Muscle layer of colon (tissue), 2 donors: ENCODE results near the gene PTPN6.

Experiments used
- H3K27ac ChIP-seq: one replicate; pipeline ENCODE4 v1.7.0; 2013; ENCODE audit warnings: low read depth, mild to moderate bottlenecking, low read length, moderate library complexity
- H3K27me3 ChIP-seq, 2 donors: one replicate each; pipeline ENCODE4 v1.7.0; 2013; ENCODE audit warnings: low read length in 2 of 2, mild to moderate bottlenecking in 2 of 2; ENCODE audit not compliant: insufficient read depth in 2 of 2, control insufficient read depth in 1 of 2
- H3K36me3 ChIP-seq: one replicate; pipeline ENCODE4 v1.7.0; 2013; ENCODE audit warnings: mild to moderate bottlenecking, low read length; ENCODE audit not compliant: insufficient read depth
- H3K4me1 ChIP-seq: one replicate; pipeline ENCODE4 v1.7.0; 2013; ENCODE audit warnings: mild to moderate bottlenecking, low read length; ENCODE audit not compliant: insufficient read depth
- H3K4me3 ChIP-seq, 2 donors: one replicate each; pipeline ENCODE4 v1.7.0; 2013; ENCODE audit warnings: low read length in 2 of 2, low read depth in 1 of 2, mild to moderate bottlenecking in 1 of 2, moderate library complexity in 1 of 2
- H3K9ac ChIP-seq: one replicate; pipeline ENCODE4 v1.7.0; 2013; ENCODE audit warnings: low read length
- H3K9me3 ChIP-seq: one replicate; pipeline ENCODE4 v1.7.0; 2013; ENCODE audit warnings: mild to moderate bottlenecking, low read length
- donor health status: abdominal sarcoma.
- donor health status: Adenocarcinoma of cecum.

Gene PTPN6

DNA sequence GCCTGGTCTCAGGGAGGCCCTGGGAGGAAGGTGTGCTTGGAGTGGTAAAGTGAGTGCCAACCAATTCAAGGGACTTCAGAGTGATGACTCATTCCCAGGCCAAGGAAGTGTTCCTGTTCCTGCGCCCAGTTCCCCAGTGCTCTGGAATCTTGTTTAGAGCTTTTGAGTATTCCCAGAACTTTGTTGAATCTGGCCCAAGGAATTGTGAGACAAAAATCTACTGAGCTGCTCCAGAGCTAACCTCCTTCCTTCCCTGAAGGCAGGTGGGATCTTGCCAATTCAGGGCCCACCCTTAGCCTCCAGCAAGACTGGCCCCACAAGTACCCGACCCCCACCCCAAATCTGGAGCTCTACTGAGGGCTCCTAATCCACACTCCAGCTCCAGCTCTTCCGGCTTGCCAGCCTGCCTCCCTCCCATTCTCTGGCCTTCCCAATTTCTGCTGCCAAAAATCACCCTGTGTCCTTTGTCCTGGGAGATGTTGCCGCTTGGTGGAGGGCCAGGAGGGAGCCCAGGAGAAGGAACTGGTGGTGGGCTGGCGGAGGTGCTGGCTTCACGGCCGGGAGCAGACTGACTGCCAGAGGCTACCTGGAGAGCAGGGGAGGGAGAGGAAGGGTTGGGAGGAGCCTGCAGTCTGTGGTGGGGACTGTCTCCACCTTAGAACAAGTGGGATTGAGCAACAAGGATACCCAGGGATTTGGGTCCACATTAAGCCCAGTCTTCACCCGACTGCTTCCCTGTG lies 25.4 kb upstream of the PTPN6 start:
- Histone ChIP-seq H3K9me3 (no peaks in the 10 kb centered on the region), H3K4me1 (peaks cover 43% of the 10 kb centered on the region), H3K36me3 (peaks cover 5% of the 10 kb centered on the region), H3K27ac (peak overlapping the region; percentile 94), H3K4me3 (peak overlapping the region; percentile 1 to 67), H3K27me3 (no peaks in the 10 kb centered on the region), H3K9ac (peak overlapping the region; percentile 96)

DNA sequence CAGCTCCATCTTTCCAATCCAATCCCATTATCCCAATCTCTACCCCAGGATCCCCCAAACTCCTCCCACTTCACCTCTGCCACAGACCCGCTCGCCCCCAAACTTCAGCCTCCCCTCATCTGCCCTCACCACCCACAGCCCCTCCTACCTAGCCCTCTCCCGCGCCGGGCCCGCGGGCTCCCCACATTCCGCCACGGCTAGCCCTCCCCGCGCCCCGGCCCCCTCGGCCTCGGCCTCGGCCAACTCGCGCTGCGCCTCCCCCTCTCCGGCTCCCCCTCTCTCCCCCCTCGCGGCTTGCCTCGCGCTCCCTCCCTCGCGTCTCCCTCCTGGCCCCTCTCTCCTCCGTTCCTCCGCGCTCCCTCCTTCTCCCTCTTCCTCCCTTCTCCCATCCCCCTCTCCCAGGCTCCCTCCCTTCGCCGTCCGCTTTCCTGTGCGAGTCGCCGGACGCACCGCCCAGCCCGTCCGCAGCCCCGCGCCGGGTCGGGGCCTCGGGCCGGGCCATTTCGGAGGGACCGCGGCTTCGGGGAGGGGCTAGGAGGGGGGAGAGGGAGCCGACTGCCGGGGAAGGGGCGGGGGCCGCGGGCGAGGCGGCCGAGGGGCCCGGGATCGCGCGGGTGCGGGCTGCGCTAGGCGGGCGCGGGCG lies 23.7 kb upstream of the PTPN6 start, which contains the start of gene ATN1:
Gene ATN1 (plus strand): TSS at position 581 of the 643 bp plus-strand sequence. CDS start 6,043 bp downstream, outside the sequence.
- peak within 1 kb of the TSS; percentile 99 for H3K9ac ChIP-seq
- peaks cover 8% of the 10 kb centered on the region for H3K36me3 ChIP-seq
- H3K27ac ChIP-seq = peak within 1 kb of the TSS; percentile 97
- H3K4me3 ChIP-seq = peak within 1 kb of the TSS; percentile 86 to 95
- no peaks in the 10 kb centered on the region for H3K27me3 ChIP-seq
- peaks cover 55% of the 10 kb centered on the region for H3K4me1 ChIP-seq
- H3K9me3 ChIP-seq = no peaks in the 10 kb centered on the region

DNA sequence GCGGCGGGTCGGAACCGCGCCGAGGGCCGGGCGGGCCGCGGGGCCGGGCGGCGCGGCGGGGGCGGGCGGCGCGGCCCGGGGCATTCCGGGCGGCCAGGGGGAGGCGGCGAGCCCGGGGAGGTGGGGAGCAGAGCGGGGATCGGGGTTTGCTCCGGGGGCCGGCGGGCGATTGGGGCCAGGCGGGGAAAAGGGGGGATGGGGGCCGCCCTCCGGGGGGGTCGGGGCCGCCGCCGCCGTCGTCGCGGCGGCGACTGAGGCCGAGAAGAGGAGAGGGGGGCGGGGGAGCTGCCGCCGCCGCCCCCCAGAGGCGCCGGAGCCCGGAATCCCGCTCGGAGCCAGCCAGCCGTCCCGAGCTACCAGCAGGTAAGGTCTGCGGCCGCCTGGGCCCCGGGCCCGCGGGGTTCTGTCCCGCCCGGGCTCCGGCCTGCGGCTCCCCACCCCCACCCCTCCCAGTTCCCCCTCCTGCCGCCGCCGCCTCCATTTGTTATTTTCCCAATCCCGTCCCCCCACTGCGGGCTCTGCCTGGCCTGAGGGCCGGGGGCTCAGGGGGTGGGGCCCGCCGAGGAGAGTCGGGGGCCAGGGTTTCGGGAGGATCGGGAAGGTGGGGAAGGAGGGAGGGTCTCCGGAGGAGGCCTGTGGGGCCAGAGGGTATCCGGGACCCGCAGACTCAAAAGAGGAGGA lies 23.0 kb upstream of the PTPN6 start:
- peak overlapping the region; percentile 99 for H3K9ac ChIP-seq
- peaks cover 8% of the 10 kb centered on the region for H3K36me3 ChIP-seq
- H3K27me3 ChIP-seq = no peaks in the 10 kb centered on the region
- no peaks in the 10 kb centered on the region for H3K9me3 ChIP-seq
- H3K4me1 ChIP-seq = peaks cover 58% of the 10 kb centered on the region
- H3K27ac ChIP-seq = peak overlapping the region; percentile 97
- peak overlapping the region; percentile 86 to 95 for H3K4me3 ChIP-seq

DNA sequence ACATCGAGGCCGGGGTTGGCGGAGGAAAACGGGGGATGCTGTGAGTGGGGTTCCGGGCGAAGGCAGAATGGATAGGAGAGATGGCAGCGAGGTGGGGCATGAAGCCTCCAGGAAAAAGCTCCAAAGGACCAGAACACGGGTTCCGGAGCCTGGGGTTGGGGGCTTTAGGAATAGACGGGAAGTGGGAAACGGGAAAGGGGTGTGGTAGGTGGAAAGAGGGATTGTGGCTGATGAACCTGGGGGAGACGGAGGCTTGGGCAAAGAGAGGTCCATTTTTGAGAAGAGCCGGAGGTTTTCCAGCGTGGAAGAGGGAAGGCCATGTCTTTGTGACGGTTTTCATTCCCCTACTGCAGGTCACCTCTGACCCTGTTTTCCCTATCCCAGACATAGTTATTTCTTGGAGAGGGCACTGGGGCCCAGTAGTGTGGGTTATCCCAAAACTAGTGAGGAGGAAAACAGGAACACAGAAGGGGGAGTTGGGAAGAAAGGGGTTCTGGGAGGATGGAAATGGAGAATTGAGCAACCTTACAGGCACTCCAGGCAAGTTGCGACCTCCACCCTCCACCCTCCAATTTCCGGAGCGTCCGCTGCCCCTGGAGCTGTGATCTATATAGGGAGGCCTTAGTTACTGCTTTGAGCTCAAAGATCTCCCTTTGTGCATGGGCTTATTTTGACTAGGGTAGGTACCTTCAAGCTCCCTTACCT lies 22.3 kb upstream of the PTPN6 start:
- H3K4me1 ChIP-seq = peaks cover 62% of the 10 kb centered on the region
- no peaks in the 10 kb centered on the region for H3K9me3 ChIP-seq
- peaks cover 13% of the 10 kb centered on the region for H3K36me3 ChIP-seq
- no peaks in the 10 kb centered on the region for H3K27me3 ChIP-seq
- H3K9ac ChIP-seq = peak overlapping the region; percentile 99
- H3K4me3 ChIP-seq = peak overlapping the region; percentile 86 to 95
- peak overlapping the region; percentile 97 for H3K27ac ChIP-seq

DNA sequence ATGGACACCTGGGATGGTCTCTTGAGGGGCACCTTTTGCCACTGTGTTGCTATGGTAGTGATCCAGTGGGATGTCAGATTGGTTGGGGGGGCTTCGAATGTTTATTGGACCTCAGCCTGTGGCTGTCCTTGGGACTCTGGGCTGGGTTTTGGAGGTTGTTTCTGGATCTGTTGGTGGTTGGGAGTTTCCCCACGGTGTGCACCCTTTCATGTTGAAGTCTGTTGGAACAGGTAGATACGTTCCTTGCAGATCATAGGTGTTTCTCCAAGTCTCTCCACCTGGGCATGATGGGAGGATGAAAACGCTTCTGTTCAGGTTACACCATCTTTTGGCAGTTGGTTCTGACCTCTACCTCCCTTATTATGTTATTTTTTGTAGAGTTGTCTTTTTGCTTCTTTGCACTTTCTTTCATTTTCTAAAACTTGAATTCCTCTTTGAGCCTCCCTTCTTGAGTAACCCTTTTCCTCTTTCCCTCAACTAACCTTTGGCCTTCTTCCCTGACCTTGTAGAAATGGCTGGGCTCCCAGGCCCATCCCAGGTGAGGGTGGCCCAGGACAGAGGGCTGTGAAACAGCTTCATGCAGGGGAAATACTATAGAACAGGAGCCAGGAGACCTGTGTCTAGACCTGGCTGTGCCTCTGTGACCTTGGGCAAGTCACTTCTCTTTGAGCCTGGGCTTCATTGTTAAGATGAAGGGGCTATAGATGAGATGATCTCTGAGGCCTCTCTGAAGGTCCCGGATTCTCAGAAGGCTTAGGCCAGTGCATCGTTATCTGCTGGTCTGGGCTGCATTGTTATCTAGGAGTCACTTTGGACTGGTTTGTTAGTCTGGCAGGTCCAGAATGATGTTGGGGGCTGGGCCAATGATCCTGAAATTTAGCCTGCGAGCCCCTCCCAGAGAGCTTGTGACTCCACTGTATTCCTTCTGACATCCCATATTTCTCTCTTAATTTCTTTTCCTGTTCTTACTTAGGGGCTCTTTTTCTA lies 21.4 kb upstream of the PTPN6 start:
- peaks cover 61% of the 10 kb centered on the region for H3K4me1 ChIP-seq
- peaks cover 18% of the 10 kb centered on the region for H3K36me3 ChIP-seq
- H3K9me3 ChIP-seq = no peaks in the 10 kb centered on the region
- peak overlapping the region; percentile 99 for H3K9ac ChIP-seq
- peak overlapping the region; percentile 86 to 95 for H3K4me3 ChIP-seq
- no peaks in the 10 kb centered on the region for H3K27me3 ChIP-seq
- H3K27ac ChIP-seq = peak overlapping the region; percentile 97

DNA sequence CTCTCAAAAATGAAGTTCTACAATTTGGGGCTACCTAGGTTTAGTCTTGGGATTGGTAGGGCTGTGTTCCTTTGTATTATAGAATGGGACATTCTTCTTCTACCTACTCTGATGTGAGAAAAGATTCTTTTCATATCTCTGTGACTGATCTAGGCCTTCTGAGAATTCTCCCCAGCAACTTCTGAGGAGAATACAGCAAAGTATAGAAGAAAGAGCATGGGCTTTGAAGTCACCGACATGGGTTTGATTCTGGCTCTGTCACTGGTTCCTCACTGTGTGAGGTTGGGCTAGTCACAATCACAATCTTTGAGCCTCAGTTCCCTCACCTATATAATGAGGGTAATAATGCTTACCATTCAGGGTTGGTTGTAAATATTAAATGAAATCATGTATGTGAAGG lies 18.4 kb upstream of the PTPN6 start:
- peaks cover 44% of the 10 kb centered on the region for H3K4me1 ChIP-seq
- no peaks in the 10 kb centered on the region for H3K27me3 ChIP-seq
- no peak overlapping the region for H3K9ac ChIP-seq
- H3K27ac ChIP-seq = no peak overlapping the region
- peaks cover 29% of the 10 kb centered on the region for H3K36me3 ChIP-seq
- H3K9me3 ChIP-seq = no peaks in the 10 kb centered on the region
- no peak overlapping the region for H3K4me3 ChIP-seq

DNA sequence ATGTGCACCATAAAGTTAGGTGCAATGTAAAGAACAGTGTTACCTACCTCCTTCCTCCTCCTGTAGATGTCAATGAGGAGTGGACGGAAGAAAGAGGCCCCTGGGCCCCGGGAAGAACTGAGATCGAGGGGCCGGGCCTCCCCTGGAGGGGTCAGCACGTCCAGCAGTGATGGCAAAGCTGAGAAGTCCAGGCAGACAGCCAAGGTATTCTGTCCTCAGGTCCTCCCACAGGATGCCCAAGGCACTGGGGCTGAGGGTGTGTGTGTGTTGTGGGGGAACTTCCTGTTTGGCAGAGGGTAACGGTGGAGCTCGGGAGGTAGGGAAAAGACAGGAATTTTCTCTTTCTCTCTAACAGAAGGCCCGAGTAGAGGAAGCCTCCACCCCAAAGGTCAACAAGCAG lies 17.0 kb upstream of the PTPN6 start:
- Histone ChIP-seq H3K9ac (no peak overlapping the region), H3K4me1 (peaks cover 54% of the 10 kb centered on the region), H3K27me3 (no peaks in the 10 kb centered on the region), H3K36me3 (peaks cover 29% of the 10 kb centered on the region), H3K27ac (peak overlapping the region; percentile 27), H3K9me3 (no peaks in the 10 kb centered on the region), H3K4me3 (no peak overlapping the region)

DNA sequence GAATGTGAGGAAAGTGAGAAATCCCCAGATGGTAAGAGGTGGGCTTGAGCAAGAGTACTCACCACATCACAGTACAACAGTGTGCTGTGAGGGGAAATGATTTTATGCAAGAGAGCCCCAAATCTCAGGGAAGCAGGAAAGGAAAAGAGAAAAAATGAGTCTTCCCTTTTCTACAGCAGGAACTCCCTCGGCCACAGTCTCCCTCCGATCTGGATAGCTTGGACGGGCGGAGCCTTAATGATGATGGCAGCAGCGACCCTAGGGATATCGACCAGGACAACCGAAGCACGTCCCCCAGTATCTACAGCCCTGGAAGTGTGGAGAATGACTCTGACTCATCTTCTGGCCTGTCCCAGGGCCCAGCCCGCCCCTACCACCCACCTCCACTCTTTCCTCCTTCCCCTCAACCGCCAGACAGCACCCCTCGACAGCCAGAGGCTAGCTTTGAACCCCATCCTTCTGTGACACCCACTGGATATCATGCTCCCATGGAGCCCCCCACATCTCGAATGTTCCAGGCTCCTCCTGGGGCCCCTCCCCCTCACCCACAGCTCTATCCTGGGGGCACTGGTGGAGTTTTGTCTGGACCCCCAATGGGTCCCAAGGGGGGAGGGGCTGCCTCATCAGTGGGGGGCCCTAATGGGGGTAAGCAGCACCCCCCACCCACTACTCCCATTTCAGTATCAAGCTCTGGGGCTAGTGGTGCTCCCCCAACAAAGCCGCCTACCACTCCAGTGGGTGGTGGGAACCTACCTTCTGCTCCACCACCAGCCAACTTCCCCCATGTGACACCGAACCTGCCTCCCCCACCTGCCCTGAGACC lies 15.6 kb upstream of the PTPN6 start:
- Histone ChIP-seq H3K9ac (no peak overlapping the region), H3K4me1 (peaks cover 44% of the 10 kb centered on the region), H3K27ac (no peak overlapping the region), H3K27me3 (no peaks in the 10 kb centered on the region), H3K9me3 (no peaks in the 10 kb centered on the region), H3K36me3 (peaks cover 30% of the 10 kb centered on the region), H3K4me3 (no peak overlapping the region)

DNA sequence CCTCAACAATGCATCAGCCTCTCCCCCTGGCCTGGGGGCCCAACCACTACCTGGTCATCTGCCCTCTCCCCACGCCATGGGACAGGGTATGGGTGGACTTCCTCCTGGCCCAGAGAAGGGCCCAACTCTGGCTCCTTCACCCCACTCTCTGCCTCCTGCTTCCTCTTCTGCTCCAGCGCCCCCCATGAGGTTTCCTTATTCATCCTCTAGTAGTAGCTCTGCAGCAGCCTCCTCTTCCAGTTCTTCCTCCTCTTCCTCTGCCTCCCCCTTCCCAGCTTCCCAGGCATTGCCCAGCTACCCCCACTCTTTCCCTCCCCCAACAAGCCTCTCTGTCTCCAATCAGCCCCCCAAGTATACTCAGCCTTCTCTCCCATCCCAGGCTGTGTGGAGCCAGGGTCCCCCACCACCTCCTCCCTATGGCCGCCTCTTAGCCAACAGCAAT lies 14.9 kb upstream of the PTPN6 start:
- Histone ChIP-seq H3K27ac (no peak overlapping the region), H3K4me1 (peaks cover 39% of the 10 kb centered on the region), H3K36me3 (peaks cover 33% of the 10 kb centered on the region)

More for the DNA sequence above, 14.9 kb upstream of the PTPN6 start:
- no peaks in the 10 kb centered on the region for H3K27me3 ChIP-seq
- no peak overlapping the region for H3K4me3 ChIP-seq
- no peaks in the 10 kb centered on the region for H3K9me3 ChIP-seq
- H3K9ac ChIP-seq = no peak overlapping the region
